ENCODE measurements around the gene BCLAF1.
"Not testable (repeated sequence)": the region's sequence is repeated elsewhere in the genome, so short reads cannot be mapped to it uniquely, and the experiment has no call there.

The BCLAF1 gene

GRCh38 chr6:136249811-136250685 lies 39.6 kb downstream of the BCLAF1 start, which contains the start of gene MTFR2:
MTFR2 (minus strand) TSS chr6:136250311; CDS start chr6:136249099, 1,212 bp downstream.
- DNase-seq (ENCODE audit: low read depth), result peak; percentile 92

- DNase-seq (ENCODE audit: low read depth), result no peak
Observed at GRCh38 chr6:136249336-136249735, 40.3 kb downstream of the BCLAF1 start.

GRCh38 chr6:136244061-136244616 lies 45.5 kb downstream of the BCLAF1 start:
- DNase-seq (ENCODE audit: low read depth), result no peak

- DNase-seq (ENCODE audit: low read depth), result no peak
Observed at GRCh38 chr6:136236466-136237293, 53.0 kb downstream of the BCLAF1 start.

GRCh38 chr6:136235233-136235564 lies 54.4 kb downstream of the BCLAF1 start:
- no peak for DNase-seq (ENCODE audit: low read depth)

- DNase-seq (ENCODE audit: low read depth), result no peak
Observed at GRCh38 chr6:136232701-136233100, 56.9 kb downstream of the BCLAF1 start.

- DNase-seq (ENCODE audit: low read depth), result no peak
Observed at GRCh38 chr6:136230219-136230853, 59.3 kb downstream of the BCLAF1 start.

- no peak for DNase-seq (ENCODE audit: low read depth)
Observed at GRCh38 chr6:136228814-136229213, 60.8 kb downstream of the BCLAF1 start.

GRCh38 chr6:136226674-136227377 lies 62.8 kb downstream of the BCLAF1 start:
- no peak for DNase-seq (ENCODE audit: low read depth)

- peak; percentile 23 for DNase-seq (ENCODE audit: low read depth)
Observed at GRCh38 chr6:136226027-136226673, 63.5 kb downstream of the BCLAF1 start.

- no peak for DNase-seq (ENCODE audit: low read depth)
Observed at GRCh38 chr6:136225496-136225895, 64.2 kb downstream of the BCLAF1 start.

- not testable (repeated sequence) for DNase-seq (ENCODE audit: low read depth)
Observed at GRCh38 chr6:136224974-136225373, 64.7 kb downstream of the BCLAF1 start.

- no peak for DNase-seq (ENCODE audit: low read depth)
Observed at GRCh38 chr6:136216503-136217401, 72.9 kb downstream of the BCLAF1 start.

- no peak for DNase-seq (ENCODE audit: low read depth)
Observed at GRCh38 chr6:136213853-136214252, 75.8 kb downstream of the BCLAF1 start.

GRCh38 chr6:136213012-136213539 lies 76.6 kb downstream of the BCLAF1 start:
- DNase-seq (ENCODE audit: low read depth), result no peak

GRCh38 chr6:136212608-136213007 lies 77.0 kb downstream of the BCLAF1 start:
- DNase-seq (ENCODE audit: low read depth), result no peak

GRCh38 chr6:136210398-136211165 lies 79.1 kb downstream of the BCLAF1 start:
- no peak for DNase-seq (ENCODE audit: low read depth)

- no peak for DNase-seq (ENCODE audit: low read depth)
Observed at GRCh38 chr6:136209496-136209895, 80.2 kb downstream of the BCLAF1 start.

GRCh38 chr6:136208783-136209182 lies 80.9 kb downstream of the BCLAF1 start:
- no peak for DNase-seq (ENCODE audit: low read depth)
